Uterus (tissue), 2 donors: ENCODE results near the gene NKD2.

Source experiments
- POLR2A ChIP-seq, 2 donors: fragments of 450-650 bp; IDR thresholded peaks; one replicate each; pipeline ENCODE4 v1.6.1; 2016; ENCODE audit warnings: antibody characterized with exemption in 2 of 2, mild to moderate bottlenecking in 1 of 2, moderate library complexity in 1 of 2
- TF ChIP-seq, protein P1 (sequence below), 4 experiments: fragments of 200-600 bp in 2 of 4; fragments of 450-650 bp in 2 of 4; sonication (generic) in 2 of 4; IDR thresholded peaks; one replicate each; pipeline ENCODE4 v1.5.1; 2016 to 2019; ENCODE audit warnings: antibody characterized with exemption in 4 of 4, mild to moderate bottlenecking in 2 of 4, moderate library complexity in 1 of 4

DNA sequence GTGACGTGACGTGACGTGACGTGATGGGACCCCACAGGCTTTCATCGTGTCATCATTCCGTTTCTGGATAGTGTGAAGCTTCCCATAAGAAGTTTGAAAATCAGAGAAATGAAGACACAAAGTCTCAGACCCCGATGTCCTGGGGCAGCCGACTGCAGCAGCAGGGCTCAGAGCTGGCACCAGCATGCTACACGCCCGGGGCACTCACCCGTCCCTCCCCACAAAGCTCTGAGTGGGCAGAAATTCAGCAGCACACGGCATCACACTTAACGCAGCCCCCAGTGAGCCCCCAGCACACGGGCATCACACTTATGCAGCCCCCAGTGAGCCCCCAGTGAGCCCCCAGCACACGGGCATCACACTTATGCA is 61.1 kb downstream of the NKD2 start:
- no peak for TF ChIP-seq POLR2A (IDR thresholded peaks at IDR 0.05)
- TF ChIP-seq, protein P1, sequence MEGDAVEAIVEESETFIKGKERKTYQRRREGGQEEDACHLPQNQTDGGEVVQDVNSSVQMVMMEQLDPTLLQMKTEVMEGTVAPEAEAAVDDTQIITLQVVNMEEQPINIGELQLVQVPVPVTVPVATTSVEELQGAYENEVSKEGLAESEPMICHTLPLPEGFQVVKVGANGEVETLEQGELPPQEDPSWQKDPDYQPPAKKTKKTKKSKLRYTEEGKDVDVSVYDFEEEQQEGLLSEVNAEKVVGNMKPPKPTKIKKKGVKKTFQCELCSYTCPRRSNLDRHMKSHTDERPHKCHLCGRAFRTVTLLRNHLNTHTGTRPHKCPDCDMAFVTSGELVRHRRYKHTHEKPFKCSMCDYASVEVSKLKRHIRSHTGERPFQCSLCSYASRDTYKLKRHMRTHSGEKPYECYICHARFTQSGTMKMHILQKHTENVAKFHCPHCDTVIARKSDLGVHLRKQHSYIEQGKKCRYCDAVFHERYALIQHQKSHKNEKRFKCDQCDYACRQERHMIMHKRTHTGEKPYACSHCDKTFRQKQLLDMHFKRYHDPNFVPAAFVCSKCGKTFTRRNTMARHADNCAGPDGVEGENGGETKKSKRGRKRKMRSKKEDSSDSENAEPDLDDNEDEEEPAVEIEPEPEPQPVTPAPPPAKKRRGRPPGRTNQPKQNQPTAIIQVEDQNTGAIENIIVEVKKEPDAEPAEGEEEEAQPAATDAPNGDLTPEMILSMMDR (IDR thresholded peaks at IDR 0.05): no peak
